HG03064 (cell line): ENCODE data around the gene ZNF521.

ENCODE experiments used
- ATAC-seq: cut with Tn5 transposase; IDR thresholded peaks from one replicate; pipeline ENCODE4 v1.9.1; 2021; ENCODE audit warnings: low read depth; ENCODE audit not compliant: unreplicated experiment

ZNF521 gene

GRCh38 chr18:25089470-25089869 lies 262.5 kb downstream of the ZNF521 start:
- ATAC-seq: no peak

DNA sequence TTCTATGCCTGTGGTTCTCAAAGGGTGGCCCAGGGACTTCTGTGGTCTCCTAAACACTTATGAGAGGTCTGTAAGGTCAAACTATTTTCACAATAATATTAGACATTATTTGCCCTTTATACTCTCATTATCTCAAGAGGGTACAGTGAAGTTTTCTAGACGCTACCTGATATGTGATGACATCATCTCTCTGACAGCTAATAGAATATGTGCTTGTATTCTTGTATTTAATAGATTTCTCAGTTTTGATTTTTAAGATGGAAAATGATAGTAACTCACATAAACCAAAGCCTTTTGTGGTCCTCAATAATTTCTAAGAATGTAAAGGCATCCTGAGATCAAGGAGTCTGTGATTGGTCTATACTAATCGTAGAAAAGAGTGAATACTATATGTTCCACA lies 265.1 kb downstream of the ZNF521 start:
- ATAC-seq: no peak

DNA sequence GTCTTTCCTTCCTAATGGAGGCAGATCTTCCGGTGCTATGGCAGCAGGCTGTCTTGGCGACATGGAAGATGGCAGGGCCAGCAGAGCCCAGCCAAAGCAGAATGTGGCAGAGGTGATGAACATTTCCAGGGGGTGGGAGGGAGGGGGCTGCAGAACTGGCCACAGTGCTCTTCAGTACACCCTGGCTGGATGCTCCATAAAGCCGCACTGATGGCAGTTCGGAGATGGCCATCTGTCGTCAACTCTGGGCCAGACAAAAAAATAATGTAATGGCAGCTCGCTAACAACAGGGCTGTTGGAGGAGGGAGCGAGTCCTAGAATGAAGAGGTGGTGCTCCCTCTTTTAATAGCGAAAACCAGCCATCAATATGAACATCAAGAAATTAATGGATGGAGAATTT lies 271.0 kb downstream of the ZNF521 start:
- no peak for ATAC-seq

DNA sequence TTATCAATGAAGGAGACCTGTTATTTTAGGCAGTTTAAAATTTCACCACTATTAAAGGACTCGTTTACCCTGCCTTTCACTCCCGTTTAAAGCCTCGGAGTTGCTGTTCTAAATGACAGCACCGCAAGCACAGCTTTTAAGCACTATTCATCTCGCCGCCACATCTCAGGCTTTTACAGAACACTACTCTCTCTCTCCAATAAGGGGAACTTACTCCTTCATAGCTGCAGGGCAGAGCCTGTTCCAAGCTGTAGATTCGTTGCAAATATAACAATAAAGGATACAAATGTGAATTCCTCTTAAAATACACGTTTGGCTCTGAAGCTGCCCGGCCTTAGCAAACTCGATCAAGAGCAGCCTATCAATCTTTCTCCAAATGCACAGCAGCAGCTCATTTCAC lies 271.8 kb downstream of the ZNF521 start:
- ATAC-seq: no peak

- no peak for ATAC-seq
These were observed 273.8 kb downstream of the ZNF521 start for GRCh38 chr18:25077944-25078723.

GRCh38 chr18:25077038-25077943 lies 274.7 kb downstream of the ZNF521 start:
- ATAC-seq: no peak

GRCh38 chr18:25075783-25076182 lies 276.2 kb downstream of the ZNF521 start:
- no peak for ATAC-seq

- no peak for ATAC-seq
These were observed 276.6 kb downstream of the ZNF521 start for GRCh38 chr18:25075331-25075730.

DNA sequence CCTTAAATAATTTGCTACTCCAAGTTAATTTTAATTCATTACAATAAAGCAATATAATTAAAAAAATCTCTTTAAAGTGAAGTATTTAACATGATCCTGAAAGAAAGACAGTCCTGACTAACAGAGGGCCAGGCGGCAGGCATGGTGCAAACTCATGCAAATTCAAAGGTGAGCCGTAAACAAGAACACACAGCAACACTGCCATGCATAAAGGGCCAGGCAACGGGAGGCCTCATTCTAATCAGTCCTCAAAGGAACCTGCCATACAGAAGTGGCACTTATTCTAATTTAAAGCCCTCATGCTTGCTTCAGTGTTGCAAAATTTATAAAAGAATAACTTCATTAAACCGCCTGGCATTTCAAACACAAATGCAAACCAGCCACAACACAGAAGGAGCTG lies 277.0 kb downstream of the ZNF521 start:
- ATAC-seq: no peak

DNA sequence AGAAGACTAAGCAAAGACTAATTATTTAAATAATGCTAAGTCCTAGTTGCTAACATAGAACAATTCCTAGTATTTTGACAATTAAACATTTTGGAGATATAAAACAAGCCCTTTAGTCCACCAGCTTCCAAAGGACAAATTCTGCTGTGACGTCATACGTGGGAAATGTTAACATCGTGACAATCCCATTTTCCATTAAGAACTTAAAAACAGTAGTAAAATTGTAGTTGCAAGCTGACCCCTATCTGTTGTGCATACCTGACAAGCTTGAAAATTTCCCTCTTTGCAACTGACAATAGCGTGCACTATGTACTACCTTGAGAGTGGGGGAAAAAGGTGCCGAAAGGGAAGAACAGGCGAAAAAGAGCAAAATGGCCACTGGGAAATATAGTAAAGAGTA lies 279.8 kb downstream of the ZNF521 start:
- ATAC-seq: no peak

DNA sequence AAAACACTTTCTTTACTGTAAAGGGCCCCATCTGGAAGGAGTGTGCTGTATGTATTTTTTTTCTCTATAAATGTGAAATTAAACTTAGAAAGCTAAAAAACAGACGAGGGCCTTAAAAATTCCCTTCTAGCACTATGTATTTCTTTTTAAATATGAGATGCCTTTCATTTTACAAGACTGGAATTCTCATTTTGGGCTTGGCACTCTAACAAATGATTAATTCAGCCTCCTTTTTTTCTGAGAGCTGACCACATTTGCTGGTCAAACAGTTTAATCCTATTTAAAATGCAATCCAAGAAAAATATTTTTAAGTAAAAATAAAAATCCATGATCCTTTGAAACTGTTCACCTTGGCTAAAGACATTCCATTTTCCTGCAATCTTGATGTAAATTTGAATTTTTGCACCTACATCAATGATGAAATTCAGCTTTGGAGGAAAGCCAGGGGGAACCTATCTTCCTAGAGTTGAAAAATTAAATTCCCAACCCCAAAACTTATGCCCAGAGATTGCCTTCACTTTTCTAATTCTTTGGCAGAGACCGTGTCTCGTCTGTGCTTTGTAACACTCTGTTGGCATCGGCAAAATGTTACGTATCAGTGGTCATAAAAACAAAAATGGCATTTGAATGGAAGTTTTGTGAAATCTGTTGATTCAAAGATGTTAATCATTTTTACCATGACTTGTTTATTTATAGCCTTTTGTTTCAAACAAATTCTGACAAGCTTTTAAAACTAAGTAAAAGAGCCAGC lies 284.5 kb downstream of the ZNF521 start:
- ATAC-seq: no peak

GRCh38 chr18:25066516-25066915 lies 285.4 kb downstream of the ZNF521 start:
- no peak for ATAC-seq

DNA sequence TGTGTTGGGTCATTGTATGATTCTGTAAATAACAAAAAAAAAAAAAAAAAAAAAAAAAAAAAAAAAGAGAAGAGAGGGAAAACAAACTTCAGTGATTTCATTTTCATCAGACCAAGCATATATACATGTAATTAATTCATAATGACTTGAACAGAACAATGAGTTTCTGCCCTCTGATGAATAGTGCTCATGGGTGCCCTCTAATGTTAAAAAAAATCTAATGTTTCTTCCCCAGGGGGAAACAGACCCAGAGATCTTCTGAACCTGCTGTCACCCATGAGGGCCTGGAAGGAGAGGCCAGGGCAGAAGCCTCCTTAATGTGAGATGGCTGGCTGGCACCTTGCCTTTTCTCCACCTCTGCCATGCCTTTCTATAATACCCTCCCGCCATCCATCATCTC lies 289.2 kb downstream of the ZNF521 start:
- no peak for ATAC-seq

- ATAC-seq: no peak
These were observed 290.6 kb downstream of the ZNF521 start for GRCh38 chr18:25061395-25061794.

- no peak for ATAC-seq
These were observed 293.4 kb downstream of the ZNF521 start for GRCh38 chr18:25058521-25058920.

DNA sequence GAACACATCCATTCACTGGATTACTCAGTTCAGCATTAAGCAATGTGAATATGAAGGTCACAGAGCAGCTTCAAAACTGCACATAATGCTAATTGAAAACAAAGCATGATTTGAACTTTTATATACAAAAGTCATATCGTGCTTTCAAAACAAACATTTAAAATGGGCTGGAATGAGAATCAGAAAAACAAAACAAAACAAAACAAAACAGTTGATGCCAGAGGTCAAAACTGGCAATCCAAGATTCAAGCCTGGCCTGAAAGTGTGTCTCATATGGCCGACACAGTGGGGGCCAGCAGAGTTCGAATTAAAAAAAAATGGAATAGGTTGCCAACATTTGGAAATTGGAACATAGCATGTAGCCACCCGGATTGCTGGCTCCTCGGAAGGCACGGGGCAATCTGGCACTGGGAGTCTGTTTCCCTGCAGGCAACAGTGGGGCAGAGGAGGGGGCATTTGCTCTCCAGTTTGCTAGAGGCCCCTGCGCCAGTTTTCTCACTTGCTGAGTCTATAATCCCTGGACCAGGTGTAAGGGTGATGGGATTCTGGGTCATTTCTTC lies 294.4 kb downstream of the ZNF521 start:
- ATAC-seq: no peak

- ATAC-seq: no peak
These were observed 295.5 kb downstream of the ZNF521 start for GRCh38 chr18:25056429-25056828.

GRCh38 chr18:25055076-25055475 lies 296.9 kb downstream of the ZNF521 start:
- no peak for ATAC-seq

DNA sequence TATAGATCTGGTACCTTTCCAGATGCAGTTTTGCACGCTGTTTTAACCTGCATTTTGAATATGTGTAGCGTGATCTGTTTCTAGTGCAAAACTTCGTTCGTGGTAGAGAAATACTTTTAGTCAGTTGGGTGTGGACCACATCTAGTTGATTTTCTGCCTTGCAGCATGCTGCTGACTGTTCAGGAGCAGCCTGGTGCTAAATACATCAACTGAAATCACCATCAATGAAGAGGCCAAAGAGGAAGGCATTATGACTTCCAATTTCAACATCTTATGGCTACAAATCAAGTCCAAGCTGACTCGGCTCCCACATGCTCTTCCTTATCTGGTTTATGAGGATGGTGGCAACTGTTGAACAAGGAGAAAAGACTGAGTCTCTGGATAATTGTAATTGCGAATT lies 298.5 kb downstream of the ZNF521 start:
- ATAC-seq: no peak

GRCh38 chr18:25052511-25052921 lies 299.4 kb downstream of the ZNF521 start:
- ATAC-seq: no peak

DNA sequence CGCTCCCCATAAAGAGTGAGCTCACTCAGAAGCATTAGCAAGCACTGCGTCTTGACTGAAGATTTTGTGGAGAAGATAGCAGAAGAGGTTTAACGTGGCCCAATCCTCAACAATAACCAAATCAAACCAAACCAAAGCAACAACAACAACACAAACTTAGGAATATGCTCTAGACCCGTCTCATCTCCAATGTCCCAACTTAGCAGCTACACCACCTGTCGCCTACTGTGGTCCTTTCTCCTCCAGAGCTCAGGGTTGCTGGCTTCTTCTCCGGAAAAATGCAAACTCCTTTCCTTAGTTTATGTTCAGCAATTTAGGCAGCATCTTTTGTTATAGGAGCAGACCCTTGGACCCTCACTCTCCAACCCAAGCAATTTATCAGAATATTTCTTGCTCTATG lies 301.4 kb downstream of the ZNF521 start:
- no peak for ATAC-seq
